GM21737 (cell line): ENCODE data around the gene SLC15A2.

ENCODE experiments used
- ATAC-seq: cut with Tn5 transposase; IDR thresholded peaks from one replicate; pipeline ENCODE4 v1.9.1; 2021; ENCODE audit warnings: mild to moderate bottlenecking, moderate library complexity; ENCODE audit not compliant: unreplicated experiment

The SLC15A2 gene

DNA sequence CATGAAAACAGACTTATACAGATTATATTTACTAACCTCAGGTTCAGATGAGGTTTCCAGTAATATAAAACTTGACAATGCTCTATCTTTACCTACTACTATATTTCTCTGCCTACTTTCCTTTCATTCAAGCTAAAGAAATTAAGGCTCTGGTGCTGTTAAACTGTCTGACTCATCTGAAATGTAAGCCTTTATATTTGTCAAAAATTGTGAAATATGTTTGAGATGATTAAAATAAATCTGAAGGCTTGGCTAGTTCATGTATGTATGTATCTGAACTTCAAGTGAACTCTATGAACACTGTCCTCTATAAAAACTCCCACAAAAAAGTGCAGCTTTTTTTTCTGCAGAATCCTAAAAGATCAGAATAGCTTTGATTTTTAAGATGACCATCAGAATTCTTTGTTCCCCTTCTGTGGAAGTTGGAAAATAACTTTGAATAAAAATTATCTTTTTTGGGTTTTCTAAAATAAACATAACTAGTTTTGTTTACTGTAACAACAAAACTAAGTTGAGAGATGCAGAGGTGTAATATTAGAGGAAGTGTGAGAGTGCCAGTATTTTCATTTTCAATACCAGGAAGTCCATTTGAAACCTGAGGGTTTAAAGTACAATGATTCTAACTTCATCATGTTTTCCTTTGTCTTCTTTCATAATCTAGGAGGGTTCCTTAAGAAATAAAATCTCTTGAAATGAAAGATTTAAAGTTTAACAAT, 85.7 kb downstream of the SLC15A2 start:
- no peak for ATAC-seq

DNA sequence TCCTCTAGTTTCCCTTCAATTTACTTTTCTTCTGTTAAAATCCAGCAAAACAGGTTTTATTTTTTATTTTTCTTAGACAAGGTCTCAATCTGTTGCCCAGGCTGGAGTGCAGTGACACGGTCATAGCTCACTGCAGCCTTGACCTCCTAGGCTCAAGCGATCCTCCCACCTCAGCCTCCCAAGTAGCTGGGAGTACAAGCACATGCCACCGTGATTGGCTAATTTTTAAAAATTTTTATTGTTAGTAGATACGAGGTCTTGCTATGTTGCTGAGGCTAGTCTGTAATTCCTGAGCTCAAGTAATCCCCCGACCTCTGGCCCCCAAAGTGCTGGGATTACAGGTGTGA, 86.2 kb downstream of the SLC15A2 start:
- no peak for ATAC-seq

DNA sequence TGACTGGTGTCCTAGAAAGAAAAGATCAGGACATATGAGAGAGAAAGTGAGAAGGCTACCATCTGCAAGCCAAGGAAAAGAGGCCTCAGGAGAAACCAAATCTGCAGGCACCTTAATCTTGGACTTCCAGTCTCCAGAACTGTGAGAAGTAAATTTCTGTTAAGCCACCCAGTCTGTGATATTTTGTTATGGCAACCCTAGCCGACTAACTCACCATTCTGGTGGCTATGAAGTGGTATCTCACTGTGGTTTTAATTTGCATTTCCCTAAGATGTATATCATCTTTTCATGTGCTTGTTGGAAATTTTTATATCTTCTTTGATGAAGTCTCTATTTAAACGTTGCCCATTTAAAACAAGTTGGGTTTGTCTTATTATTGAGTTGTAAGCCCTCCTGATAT, 87.3 kb downstream of the SLC15A2 start:
- no peak for ATAC-seq

DNA sequence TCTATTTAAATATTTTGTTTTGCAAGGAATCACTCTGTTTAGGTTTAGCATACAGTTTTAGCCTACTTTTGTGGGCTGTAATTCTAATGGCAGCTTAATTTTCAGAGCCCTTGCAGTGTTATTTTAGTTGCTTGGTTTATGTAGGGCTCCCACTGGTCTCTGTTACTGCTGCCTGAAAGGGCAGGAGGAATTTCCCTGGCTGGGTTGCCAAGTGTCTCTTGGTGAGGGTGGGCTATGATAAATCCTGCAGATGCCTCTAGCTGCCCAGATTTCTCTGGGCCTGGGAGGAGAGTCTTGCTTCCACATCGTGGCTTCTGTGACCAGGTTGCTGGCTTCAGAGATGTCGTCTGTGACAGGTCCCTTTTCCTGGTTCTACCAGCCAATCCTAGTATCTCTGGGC, 91.6 kb downstream of the SLC15A2 start:
- no peak for ATAC-seq

DNA sequence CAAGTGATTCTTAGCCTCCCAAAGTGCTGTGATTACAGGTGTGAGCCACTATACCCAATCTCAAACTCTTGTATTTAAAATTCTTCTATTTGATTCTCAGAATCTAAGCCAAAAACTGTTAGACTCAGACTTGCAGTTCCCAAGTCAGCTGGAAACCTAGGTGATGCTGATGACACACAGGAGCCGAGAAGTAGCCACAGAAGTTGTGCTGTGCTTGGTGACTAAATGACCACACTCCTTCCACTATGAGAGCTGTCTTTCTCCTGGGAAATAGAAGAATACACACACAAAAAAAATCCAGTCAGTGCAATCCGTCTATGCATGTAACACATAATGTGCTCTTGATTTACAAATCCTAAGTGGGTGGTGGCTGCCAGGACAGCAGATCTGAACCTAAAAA, 93.9 kb downstream of the SLC15A2 start:
- ATAC-seq = no peak

DNA sequence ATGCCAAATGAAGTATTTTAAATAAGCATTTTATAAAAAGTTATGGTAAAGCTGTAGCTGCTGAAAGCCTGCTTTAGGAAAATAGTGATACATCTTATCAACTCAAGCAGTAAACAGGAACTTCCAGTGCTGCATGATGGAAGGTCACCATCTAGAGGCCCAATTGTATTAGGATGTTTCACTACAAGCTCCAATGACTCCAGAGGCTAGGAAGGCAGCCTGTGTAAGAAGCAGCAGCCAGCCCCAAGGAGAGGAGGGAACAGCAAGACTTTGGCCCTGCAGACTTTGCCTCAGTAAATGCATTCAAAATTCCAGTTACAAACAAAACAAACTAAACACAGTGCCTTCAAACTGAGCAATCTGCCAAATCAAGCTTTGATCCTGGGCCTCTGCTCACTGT, 95.7 kb downstream of the SLC15A2 start:
- ATAC-seq = no peak

DNA sequence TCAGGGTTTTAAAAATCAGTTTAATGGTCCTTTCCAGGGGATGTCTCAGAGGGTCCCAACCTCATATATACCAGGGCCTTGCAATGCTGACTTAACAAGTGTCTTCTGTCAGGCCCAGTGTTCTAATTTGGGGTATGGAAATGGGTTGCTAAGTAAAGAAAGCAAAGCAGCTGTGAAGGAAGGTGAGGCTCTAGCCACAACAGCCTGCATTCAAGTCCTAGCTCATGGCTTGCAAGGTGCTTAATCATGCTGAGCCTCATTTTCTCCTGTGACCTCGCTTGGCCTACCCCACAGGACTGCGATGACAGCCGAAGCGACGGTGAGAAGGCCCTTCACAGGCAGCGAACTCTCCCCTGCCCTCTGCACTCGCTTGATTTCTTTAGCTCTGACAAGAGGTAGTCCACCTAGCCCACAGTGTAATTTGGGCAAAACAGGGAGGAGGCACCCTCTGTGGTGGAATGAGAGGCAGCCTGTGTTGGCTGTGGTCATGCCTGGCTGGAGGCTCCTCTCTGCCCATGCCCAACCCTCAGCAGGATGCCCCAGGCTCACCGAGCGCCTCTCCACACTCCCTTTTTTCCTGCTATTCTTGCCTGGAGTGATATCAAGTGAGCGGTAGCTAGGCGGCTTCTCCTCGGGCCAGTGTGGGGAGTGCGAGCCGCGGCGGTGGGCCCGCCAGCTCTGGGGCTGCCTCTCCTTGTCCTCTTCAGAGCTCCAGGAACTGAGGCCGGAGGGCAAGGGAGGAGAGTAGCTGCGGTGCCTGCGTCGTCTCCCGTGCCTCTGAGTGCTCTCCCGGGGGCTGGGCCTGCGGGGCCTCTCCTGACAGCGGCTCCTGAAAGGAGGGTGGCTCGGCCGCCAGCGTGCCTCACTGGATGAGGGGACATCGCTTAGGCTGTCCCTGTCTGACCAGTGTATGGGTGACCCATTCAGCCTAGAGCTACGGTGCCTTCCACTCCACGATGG, 98.7 kb downstream of the SLC15A2 start:
- ATAC-seq = no peak
